Skeletal muscle tissue (tissue), 4 donors: ENCODE results near the gene RALGPS1. TPM values are rescaled to one million over a fixed set of nuclear protein-coding genes. Genes with fewer than 3 reads are reported as not detected.

ENCODE experiments used
- H3K27ac ChIP-seq: one replicate; pipeline ENCODE4 v1.7.0; 2013; ENCODE audit warnings: mild to moderate bottlenecking, low read depth, low read length, inconsistent platforms
- H3K27me3 ChIP-seq, 3 donors: one replicate each; pipeline ENCODE4 v1.7.0; 2013; ENCODE audit warnings: low read length in 3 of 3; ENCODE audit not compliant: control insufficient read depth in 3 of 3, insufficient read depth in 3 of 3
- H3K36me3 ChIP-seq, 3 donors: one replicate each; pipeline ENCODE4 v1.7.0; 2013; ENCODE audit warnings: low read length in 3 of 3; ENCODE audit not compliant: control insufficient read depth in 3 of 3, insufficient read depth in 3 of 3
- H3K4me1 ChIP-seq, 3 donors: one replicate each; pipeline ENCODE4 v1.7.0; 2013; ENCODE audit warnings: low read length in 3 of 3, mild to moderate bottlenecking in 3 of 3; ENCODE audit not compliant: control insufficient read depth in 3 of 3, insufficient read depth in 3 of 3
- H3K4me3 ChIP-seq, 3 donors: one replicate each; pipeline ENCODE4 v1.7.0; 2013; ENCODE audit warnings: low read length in 3 of 3
- H3K9ac ChIP-seq, 3 donors: one replicate each; pipeline ENCODE4 v1.7.0; 2013; ENCODE audit warnings: low read length in 3 of 3, mild to moderate bottlenecking in 3 of 3, moderate library complexity in 2 of 3, low read depth in 1 of 3
- H3K9me3 ChIP-seq, 3 donors: one replicate each; pipeline ENCODE4 v1.7.0; 2013; ENCODE audit warnings: low read length in 3 of 3; ENCODE audit not compliant: control insufficient read depth in 3 of 3
- total RNA-seq: library from RNA; depleted of rRNA; stranded (reverse); fragments of >200 nt; gene quantifications from one replicate; pipeline ENCODE4 v1.2.3, GENCODE V29; 2014
- donor health status: Osteomylitis.

The RALGPS1 gene, protein sequence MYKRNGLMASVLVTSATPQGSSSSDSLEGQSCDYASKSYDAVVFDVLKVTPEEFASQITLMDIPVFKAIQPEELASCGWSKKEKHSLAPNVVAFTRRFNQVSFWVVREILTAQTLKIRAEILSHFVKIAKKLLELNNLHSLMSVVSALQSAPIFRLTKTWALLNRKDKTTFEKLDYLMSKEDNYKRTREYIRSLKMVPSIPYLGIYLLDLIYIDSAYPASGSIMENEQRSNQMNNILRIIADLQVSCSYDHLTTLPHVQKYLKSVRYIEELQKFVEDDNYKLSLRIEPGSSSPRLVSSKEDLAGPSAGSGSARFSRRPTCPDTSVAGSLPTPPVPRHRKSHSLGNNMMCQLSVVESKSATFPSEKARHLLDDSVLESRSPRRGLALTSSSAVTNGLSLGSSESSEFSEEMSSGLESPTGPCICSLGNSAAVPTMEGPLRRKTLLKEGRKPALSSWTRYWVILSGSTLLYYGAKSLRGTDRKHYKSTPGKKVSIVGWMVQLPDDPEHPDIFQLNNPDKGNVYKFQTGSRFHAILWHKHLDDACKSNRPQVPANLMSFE
- total RNA-seq, result 9.4 TPM

DNA sequence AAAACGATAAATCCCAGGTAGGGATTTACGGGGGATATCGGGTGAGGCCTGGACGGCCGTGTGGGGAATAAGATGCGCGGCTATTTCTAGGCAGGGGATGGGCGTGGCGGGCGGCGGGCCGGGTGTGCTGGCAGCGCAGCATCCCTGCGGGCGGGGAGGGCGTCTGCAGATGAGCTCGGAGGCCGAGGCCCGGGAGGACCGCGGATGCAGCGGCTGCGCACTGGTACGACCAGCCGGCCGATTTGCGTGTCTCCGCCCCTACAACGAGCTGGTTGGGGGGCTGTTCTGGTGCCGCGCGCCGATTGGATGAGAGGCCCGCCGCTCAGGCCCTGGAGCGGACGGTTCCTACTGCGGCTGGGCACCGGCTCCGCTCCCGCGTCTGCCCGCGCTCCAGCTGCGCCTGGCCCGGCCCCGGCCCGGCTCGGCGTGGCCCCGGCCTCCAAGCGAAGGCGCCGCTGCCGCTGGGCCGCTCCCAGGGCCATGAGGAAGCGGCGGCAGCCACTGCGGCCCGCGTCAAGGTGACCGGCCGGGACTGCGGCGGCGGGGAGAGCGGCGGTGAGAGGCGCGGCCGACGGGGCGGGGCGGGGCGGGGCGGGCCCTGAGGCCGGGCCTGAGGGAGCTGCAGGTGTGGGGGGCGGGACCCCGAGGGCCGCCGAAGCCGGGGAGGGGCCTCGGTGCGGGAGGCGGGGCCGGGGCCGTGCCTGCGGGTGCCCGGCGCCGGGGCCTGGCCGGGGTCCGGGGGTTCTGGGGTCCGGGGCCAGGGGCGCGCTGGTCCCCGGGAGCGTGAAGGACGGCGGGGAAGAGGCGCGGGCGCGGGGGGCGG, at the start of gene RALGPS1:
RALGPS1 (plus strand) TSS at position 325 of the 823 bp plus-strand sequence. CDS start 47,508 bp downstream, outside the sequence.
- no peaks in the 10 kb centered on the region for H3K27me3 ChIP-seq
- H3K27ac ChIP-seq, result no peak within 1 kb of the TSS
- H3K9me3 ChIP-seq, result no peaks in the 10 kb centered on the region
- peak within 1 kb of the TSS; percentile 43 to 70 (median 62) for H3K4me3 ChIP-seq
- H3K9ac ChIP-seq, result peak within 1 kb of the TSS in 2 of 3 donors; percentile 23 to 70
- peaks cover 2 to 14% (median 7%) of the 10 kb centered on the region in 3 donors for H3K4me1 ChIP-seq
- H3K36me3 ChIP-seq, result no peaks in the 10 kb centered on the region

DNA sequence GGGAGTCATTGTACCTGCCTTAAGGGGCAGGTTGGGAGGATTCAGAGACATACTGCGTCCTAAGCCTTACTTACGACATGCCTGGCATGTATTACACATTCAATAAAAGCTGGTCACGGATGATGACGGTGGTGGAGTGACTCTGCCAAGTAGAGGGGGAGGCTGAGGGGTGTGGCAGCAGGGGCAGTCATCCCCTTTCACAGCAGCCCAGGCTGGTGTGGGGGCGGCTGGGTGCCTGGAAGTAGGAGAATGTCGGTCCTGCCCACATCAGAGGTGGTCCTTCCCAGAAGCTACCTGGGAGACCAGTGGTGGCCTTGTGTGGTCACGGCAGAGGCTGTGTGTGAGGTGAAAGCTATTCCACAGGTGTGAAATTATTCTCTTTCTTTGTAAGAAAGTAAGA, 45.2 kb upstream of the RALGPS1 start:
- no peak overlapping the region for H3K9ac ChIP-seq
- peaks cover 0 to 10% (median 5%) of the 10 kb centered on the region in 3 donors for H3K36me3 ChIP-seq
- H3K4me3 ChIP-seq, result no peak overlapping the region
- no peak overlapping the region for H3K27ac ChIP-seq
- H3K27me3 ChIP-seq, result no peaks in the 10 kb centered on the region
- no peaks in the 10 kb centered on the region for H3K9me3 ChIP-seq
- peaks cover 24 to 38% (median 30%) of the 10 kb centered on the region in 3 donors for H3K4me1 ChIP-seq

DNA sequence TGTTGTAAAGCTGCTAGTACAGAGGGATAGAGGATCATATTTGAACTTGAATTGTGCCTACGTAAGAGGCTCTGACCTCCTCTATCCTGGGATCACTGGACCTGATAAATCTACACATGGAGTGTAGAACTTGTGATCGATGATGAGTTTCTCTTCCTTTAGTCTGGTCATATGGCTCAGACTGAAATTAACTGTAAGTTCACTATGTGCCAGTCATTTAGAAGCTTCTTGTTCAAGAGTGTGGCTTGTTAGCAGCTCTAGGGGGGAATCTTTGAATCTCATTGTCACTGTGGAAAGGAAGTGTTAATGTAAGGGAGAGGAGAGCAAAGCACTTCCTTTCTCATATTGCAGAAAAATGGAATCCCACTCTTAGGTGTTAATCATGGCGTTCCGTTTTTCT, 42.1 kb upstream of the RALGPS1 start:
- Histone ChIP-seq H3K27ac (no peak overlapping the region), H3K4me1 (peaks cover 13 to 19% (median 17%) of the 10 kb centered on the region in 3 donors), H3K4me3 (no peak overlapping the region), H3K27me3 (no peaks in the 10 kb centered on the region), H3K36me3 (peaks cover 0 to 8% (median 5%) of the 10 kb centered on the region in 3 donors), H3K9me3 (no peaks in the 10 kb centered on the region), H3K9ac (no peak overlapping the region)

DNA sequence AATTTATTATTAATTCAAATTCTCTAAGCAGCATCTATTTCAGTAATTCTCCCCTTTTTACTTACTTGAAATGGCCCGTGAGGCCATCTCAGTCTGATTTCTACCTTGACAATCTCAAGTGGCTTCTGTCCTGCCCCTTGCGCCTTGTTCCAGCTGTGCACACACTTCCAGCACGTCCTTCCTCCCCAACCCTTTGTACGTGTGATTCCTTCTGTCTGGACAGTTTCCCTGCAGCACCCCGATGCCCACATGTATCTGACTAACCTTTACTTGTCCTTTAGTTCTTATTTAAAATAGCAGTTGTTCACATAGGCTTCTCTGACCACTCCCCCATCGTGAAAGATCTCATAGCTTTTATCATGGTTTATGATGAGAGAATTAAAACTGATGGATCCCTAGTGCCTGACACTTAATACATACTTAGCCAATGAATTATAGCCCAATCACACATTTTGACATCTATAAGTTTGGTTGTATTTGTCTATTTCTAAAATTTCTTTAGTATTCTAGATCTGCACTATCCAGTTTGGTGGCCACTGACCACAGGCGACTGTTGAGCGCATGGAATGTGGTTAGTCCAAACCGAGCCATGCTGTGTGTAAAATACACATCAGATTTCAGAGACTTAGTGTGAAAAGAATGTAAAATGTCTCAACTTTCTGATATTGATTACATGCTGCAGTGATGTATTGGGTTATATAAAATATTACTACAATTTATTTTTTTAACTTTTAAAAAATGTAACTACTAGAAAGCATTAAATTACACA, 39.9 kb upstream of the RALGPS1 start:
- peaks cover 1 to 7% (median 6%) of the 10 kb centered on the region in 3 donors for H3K36me3 ChIP-seq
- no peak overlapping the region for H3K4me3 ChIP-seq
- H3K4me1 ChIP-seq, result no peaks in the 10 kb centered on the region
- no peaks in the 10 kb centered on the region for H3K27me3 ChIP-seq
- H3K9me3 ChIP-seq, result no peaks in the 10 kb centered on the region
- no peak overlapping the region for H3K9ac ChIP-seq
- H3K27ac ChIP-seq, result no peak overlapping the region

DNA sequence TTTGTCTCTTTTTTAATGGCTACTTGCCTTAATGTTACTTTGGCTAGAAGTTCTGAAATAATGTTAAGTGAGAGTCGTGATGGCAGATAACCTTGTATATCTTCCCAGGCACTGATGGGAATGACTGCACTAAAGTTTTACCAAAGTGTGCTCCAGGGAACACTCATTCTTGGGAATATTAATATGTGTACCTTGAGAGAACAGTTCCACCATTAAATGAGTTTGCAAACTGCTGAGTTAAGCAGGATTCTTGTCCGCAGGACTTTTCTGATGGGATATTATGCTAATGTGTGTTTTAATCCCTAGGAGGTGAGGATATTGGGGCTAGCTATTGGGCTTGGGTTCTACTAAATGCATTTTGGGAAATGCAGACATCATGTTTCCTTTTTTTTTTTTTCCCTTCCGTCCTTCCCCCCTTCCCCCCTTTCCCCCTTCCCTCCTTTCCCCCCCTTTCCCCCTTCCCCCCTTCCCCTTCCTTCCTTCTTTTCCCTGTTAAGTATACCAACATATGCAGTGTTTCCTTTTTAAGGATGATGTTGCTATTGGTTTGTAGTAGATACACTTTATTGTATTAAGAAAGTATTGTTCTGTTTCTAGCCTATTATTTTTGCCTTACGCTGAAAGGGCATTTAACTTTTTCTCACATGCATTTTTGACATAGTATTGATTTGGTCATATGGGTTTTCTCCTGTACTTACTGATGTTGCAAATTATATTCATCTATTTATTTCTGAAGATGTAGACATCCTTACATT, 38.6 kb upstream of the RALGPS1 start:
- H3K9ac ChIP-seq, result no peak overlapping the region
- H3K27me3 ChIP-seq, result no peaks in the 10 kb centered on the region
- H3K36me3 ChIP-seq, result peaks cover 6 to 20% (median 18%) of the 10 kb centered on the region in 3 donors
- H3K27ac ChIP-seq, result no peak overlapping the region
- peaks cover 0 to 5% (median 3%) of the 10 kb centered on the region in 3 donors for H3K4me1 ChIP-seq
- no peak overlapping the region for H3K4me3 ChIP-seq
- no peaks in the 10 kb centered on the region for H3K9me3 ChIP-seq

DNA sequence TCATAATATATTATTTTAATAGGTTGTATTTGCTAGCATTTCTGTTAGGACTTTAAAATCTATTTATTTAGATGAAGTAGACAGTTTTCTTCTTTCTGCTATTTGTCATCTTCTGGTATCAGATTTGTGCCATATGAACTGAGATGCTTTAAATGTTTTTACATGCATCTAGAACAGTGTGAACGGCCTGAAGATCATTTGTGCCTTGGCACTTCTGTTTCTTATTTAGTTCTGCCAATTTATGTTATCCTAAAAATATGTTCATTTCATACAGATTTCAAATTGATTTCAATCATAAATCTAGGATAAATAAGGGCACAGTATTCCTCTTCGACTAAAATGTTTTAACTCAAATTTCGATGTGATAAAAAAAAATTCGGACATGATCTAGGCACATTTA, 38.1 kb upstream of the RALGPS1 start:
- H3K27me3 ChIP-seq, result no peaks in the 10 kb centered on the region
- H3K27ac ChIP-seq, result no peak overlapping the region
- H3K4me1 ChIP-seq, result peaks cover 0 to 7% (median 5%) of the 10 kb centered on the region in 3 donors
- H3K9me3 ChIP-seq, result no peaks in the 10 kb centered on the region
- no peak overlapping the region for H3K4me3 ChIP-seq
- H3K9ac ChIP-seq, result no peak overlapping the region
- peaks cover 6 to 23% (median 20%) of the 10 kb centered on the region in 3 donors for H3K36me3 ChIP-seq

DNA sequence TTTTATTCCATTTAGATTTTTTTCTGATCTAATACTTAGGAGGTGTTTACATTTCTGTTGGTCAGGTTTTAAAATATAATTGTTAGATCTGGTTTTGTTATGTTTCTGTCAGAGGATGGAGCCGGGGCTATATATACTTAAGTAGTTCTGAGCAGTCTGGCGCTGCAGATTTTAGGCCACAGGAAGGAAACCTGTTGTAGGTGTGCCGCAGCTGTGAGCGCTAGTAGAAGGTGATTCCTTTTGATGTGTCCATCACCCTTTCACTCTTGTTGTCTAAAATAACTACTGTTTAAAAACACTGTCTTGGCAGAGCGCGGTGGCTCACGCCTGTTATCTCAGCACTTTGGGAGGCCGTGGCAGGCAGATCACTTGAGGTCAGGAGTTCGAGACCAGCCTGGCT, 37.2 kb upstream of the RALGPS1 start:
- H3K27me3 ChIP-seq, result no peaks in the 10 kb centered on the region
- no peak overlapping the region for H3K27ac ChIP-seq
- H3K9ac ChIP-seq, result no peak overlapping the region
- H3K9me3 ChIP-seq, result no peaks in the 10 kb centered on the region
- peaks cover 0 to 9% (median 5%) of the 10 kb centered on the region in 3 donors for H3K4me1 ChIP-seq
- H3K4me3 ChIP-seq, result no peak overlapping the region
- H3K36me3 ChIP-seq, result peaks cover 8 to 22% (median 20%) of the 10 kb centered on the region in 3 donors

DNA sequence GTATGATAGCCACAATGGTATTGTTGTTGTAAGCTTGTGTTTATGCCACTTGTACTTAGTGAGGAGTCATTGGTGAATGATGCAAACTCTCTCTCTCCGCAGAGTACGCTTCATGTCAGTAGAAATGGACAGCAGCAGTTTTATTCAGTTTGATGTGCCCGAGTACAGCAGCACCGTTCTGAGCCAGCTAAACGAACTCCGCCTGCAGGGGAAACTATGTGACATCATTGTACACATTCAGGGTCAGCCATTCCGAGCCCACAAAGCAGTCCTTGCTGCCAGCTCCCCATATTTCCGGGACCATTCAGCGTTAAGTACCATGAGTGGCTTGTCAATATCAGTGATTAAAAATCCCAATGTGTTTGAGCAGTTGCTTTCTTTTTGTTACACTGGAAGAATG, 35.3 kb upstream of the RALGPS1 start:
- H3K9ac ChIP-seq, result no peak overlapping the region
- H3K4me3 ChIP-seq, result no peak overlapping the region
- no peaks in the 10 kb centered on the region for H3K9me3 ChIP-seq
- peaks cover 8 to 21% (median 20%) of the 10 kb centered on the region in 3 donors for H3K36me3 ChIP-seq
- no peak overlapping the region for H3K27ac ChIP-seq
- no peaks in the 10 kb centered on the region for H3K27me3 ChIP-seq
- H3K4me1 ChIP-seq, result peaks cover 4 to 12% (median 7%) of the 10 kb centered on the region in 3 donors
